HG02588 (cell line): ENCODE data around the gene ZNF343.
"Not testable (repeated sequence)": the region's sequence is repeated elsewhere in the genome, so short reads cannot be mapped to it uniquely, and the experiment has no call there.

ENCODE experiments used
- ATAC-seq: cut with Tn5 transposase; IDR thresholded peaks from one replicate; pipeline ENCODE4 v1.9.1; 2021; ENCODE audit warnings: mild to moderate bottlenecking, moderate library complexity; ENCODE audit not compliant: unreplicated experiment

The ZNF343 gene

GRCh38 chr20:2508631-2509467, at the start of gene ZNF343:
ZNF343 (minus strand) TSS chr20:2508915; CDS start chr20:2493895, 15,020 bp downstream.
- peak; percentile 88 for ATAC-seq

GRCh38 chr20:2557873-2558580, 49.3 kb upstream of the ZNF343 start:
- no peak for ATAC-seq

GRCh38 chr20:2545594-2545993, 36.9 kb upstream of the ZNF343 start:
- no peak for ATAC-seq

- ATAC-seq = no peak
These were observed 35.5 kb upstream of the ZNF343 start for GRCh38 chr20:2544211-2544610.

GRCh38 chr20:2542361-2542760, 33.6 kb upstream of the ZNF343 start:
- no peak for ATAC-seq

GRCh38 chr20:2541940-2542339, 33.2 kb upstream of the ZNF343 start:
- no peak for ATAC-seq

GRCh38 chr20:2538931-2539720, 30.4 kb upstream of the ZNF343 start:
- no peak for ATAC-seq

- ATAC-seq = no peak
These were observed 29.6 kb upstream of the ZNF343 start for GRCh38 chr20:2538356-2538755.

- ATAC-seq = no peak
These were observed 28.4 kb upstream of the ZNF343 start for GRCh38 chr20:2537101-2537500.

GRCh38 chr20:2536560-2536986, 27.9 kb upstream of the ZNF343 start, which contains the start of gene TMC2:
TMC2 (plus strand) TSS chr20:2536573; CDS start chr20:2536622, 49 bp downstream.
- ATAC-seq = no peak

- no peak for ATAC-seq
These were observed 27.2 kb upstream of the ZNF343 start for GRCh38 chr20:2535711-2536559.

- no peak for ATAC-seq
These were observed 24.4 kb upstream of the ZNF343 start for GRCh38 chr20:2533118-2533517.

GRCh38 chr20:2528671-2529271, 20.1 kb upstream of the ZNF343 start:
- no peak for ATAC-seq

- no peak for ATAC-seq
These were observed 19.0 kb upstream of the ZNF343 start for GRCh38 chr20:2527762-2528161.

- ATAC-seq = not testable (repeated sequence)
These were observed 17.5 kb upstream of the ZNF343 start for GRCh38 chr20:2526218-2526583.

GRCh38 chr20:2524709-2525506, 16.2 kb upstream of the ZNF343 start:
- peak; percentile 36 for ATAC-seq

- peak; percentile 64 for ATAC-seq
These were observed 15.4 kb upstream of the ZNF343 start for GRCh38 chr20:2523919-2524708.

- not testable (repeated sequence) for ATAC-seq
These were observed 14.2 kb upstream of the ZNF343 start for GRCh38 chr20:2522826-2523429.
